Left colon (tissue), 2 donors: ENCODE data around the gene ATP2A3. TPM values are rescaled to one million over a fixed set of nuclear protein-coding genes. Genes with fewer than 3 reads are reported as not detected.

Experiments
- ATAC-seq: fragments of 200-7000 bp; cut with Tn5 transposase; one replicate; pipeline ENCODE4 v1.9.1; 2020; ENCODE audit warnings: mild to moderate bottlenecking, moderate library complexity
- DNase-seq, 2 donors: peaks; one replicate each; pipeline ENCODE4 v3.0.0-alpha.2; 2020
- intact Hi-C, 2 donors: fragments of 100-400 bp; cut with DNase I in 1 of 2; cut with micrococcal nuclease in 1 of 2; formaldehyde crosslinking; loops; one replicate each; pipeline versions ENCODE4 v1.11.2 to v1.14.0; 2022; cut with DNase I, micrococcal nuclease
- long read RNA-seq: library from polyadenylated mRNA; unstranded; transcript quantifications from one replicate; pipeline ENCODE4 v2.0.0, GENCODE V29; 2021
- total RNA-seq, 2 donors: library from RNA; stranded (reverse); fragmentation: NEBNext Ultra II Directional; extraction: Animal tissue kit (Norgen Biotek cat#: 25700); gene quantifications; one replicate each; pipeline ENCODE4 v1.2.1, GENCODE V29; 2021
- donor health status: DM: no; HTN: no; CAD: no.
- donor health status: DM: yes; HTN: yes; CAD: no.

Gene ATP2A3
- total RNA-seq, result 100 to 1,000 TPM; 276 to 300 TPM
- long read RNA-seq, full-length matches to known transcripts, result 6 of 164 reads
- long read RNA-seq, partial matches to known transcripts, result 106 of 164 reads
- long read RNA-seq, other reads (novel, unspliced or antisense), result 52 of 164 reads

GRCh38 chr17:3964203-3965117 is at the start of gene ATP2A3:
TSS of gene ATP2A3 (minus strand) at chr17:3964437. CDS start at chr17:3964291, 146 bp downstream.
- intact Hi-C loops, result no loop called here
- peak; percentile 48 for ATAC-seq
- peak; percentile 69 to 81 for DNase-seq

- intact Hi-C loops, result no loop called here
- ATAC-seq (no peak), DNase-seq (no peak)
Observed at GRCh38 chr17:4010754-4011153, 46.5 kb upstream of the ATP2A3 start.

DNA sequence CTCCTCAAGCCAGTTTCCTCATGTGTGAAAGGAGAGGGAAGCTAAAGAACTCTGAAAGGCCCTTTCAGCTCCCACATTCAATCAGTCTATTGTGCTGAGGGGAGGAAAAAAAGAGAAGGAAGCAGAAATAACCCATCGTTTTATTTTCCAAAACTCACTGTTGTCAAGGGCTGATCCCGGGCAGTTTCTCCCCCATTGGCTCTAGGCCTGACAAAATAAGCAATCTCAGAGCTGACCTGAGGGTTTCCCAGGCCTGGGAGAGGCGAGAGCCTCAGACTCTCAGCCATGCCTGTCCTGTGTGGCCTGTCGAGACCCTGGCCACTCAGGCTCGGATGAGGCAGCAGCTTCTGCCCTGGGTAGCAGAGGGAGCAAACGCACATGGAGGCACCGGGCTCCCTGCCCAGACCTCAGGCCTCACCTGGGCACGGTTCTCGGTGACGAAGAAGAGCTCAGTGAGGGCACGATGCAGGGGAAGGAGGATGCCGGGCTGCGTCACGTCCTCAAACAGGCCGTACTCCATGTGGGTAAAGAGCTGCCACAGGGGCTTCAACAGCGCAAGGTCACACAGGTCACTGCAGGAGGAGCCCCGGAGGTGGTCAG is 45.0 kb upstream of the ATP2A3 start:
- no peak for DNase-seq
- intact Hi-C loops, result loop anchor here in 1 of 2 donors (10.0 kb wide), 2 partner anchors 94 to 144 kb away; partner anchors contain the start of gene P2RX1
- ATAC-seq, result no peak

- ATAC-seq (no peak), DNase-seq (no peak)
- intact Hi-C loops, result loop anchor here in 1 of 2 donors (10.0 kb wide), 2 partner anchors 94 to 144 kb away; partner anchors contain the start of gene P2RX1
Observed at GRCh38 chr17:4008441-4009185, 44.4 kb upstream of the ATP2A3 start.

DNA sequence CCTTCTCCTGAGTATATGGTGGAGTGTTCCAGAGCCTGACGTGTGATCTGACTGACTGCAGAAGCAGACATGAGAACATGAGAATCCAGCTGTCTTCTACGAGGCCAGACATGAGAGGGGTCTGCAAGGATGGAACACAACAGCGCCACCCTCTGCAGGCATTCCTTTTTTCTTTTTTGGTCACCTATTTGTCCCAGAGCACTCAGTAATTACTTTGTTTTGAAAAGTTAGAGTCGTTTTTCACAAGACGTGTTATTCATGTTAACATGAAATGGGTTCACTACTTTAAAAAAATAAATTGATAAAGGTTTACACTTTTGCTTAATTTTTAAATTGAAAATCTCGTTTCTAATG is 43.8 kb upstream of the ATP2A3 start:
- intact Hi-C loops, result loop anchor here in 1 of 2 donors (10.0 kb wide), 2 partner anchors 93 to 143 kb away; partner anchors contain the start of gene P2RX1
- DNase-seq (no peak), ATAC-seq (no peak)

DNA sequence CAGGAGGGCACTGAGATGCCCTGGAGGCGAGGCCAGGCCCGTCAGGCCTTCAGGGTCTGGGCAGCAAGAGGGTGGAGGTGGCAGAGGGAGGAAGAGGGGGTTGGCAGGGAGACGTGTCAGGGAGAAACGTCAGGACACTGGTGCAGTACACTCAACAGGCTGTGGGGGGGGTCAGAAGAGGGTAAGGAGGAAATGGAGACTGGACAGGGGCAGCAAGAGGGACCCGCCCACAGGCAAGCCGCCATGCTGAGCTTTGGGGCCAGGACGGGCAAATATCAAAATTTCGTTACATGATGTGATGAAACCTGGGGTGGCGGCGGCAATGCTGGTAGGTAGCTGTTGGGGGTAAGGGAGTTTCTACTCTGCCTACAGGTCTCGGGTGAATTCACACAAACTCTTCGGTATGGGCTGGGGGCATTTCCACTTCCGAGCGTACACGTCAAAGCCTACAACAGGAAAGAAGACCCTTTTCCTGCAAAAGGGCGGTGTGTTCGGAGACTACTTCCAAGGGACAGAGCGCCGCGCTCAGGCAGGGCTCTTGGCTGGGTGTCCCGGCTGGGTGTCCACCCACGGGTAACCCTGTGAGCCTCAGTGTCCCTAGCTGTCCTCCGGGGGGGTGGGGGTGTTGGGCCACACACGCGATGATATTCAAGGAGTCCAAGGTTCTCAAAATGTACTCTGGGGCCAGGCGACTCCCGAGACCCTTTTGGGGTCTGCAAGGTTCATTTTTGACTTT is 43.3 kb upstream of the ATP2A3 start:
- DNase-seq (no peak), ATAC-seq (no peak)
- intact Hi-C loops, result loop anchor here in 1 of 2 donors (10.0 kb wide), 2 partner anchors 93 to 143 kb away; partner anchors contain the start of gene P2RX1

GRCh38 chr17:4006745-4007211 is 42.5 kb upstream of the ATP2A3 start:
- no peak for DNase-seq
- intact Hi-C loops, result loop anchor here in 1 of 2 donors (10.0 kb wide), 2 partner anchors 92 to 142 kb away; partner anchors contain the start of gene P2RX1
- ATAC-seq, result no peak

DNA sequence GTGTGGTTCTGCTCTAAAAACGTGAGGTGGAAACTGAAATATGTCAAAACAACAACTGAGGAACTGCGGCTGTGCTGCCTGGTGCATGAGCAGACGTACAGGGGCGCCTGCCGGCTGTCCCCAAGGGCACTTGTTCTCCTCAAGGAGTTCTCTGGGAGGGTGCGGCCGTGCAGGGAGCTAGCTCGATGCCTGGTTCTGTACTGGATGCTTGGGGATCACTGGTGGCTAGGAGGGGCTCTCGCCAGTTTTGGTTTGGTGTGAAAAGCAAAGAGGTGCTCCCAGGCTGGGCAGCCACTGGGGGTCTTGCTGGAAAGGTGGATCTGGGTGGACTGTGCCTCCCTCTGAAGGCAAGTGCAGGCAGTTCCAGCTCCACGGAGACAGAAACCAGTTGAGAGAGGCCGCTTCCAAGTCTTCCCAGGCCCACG is 41.9 kb upstream of the ATP2A3 start:
- intact Hi-C loops, result loop anchor here in 1 of 2 donors (10.0 kb wide), 2 partner anchors 91 to 141 kb away; partner anchors contain the start of gene P2RX1
- ATAC-seq (no peak), DNase-seq (no peak)

DNA sequence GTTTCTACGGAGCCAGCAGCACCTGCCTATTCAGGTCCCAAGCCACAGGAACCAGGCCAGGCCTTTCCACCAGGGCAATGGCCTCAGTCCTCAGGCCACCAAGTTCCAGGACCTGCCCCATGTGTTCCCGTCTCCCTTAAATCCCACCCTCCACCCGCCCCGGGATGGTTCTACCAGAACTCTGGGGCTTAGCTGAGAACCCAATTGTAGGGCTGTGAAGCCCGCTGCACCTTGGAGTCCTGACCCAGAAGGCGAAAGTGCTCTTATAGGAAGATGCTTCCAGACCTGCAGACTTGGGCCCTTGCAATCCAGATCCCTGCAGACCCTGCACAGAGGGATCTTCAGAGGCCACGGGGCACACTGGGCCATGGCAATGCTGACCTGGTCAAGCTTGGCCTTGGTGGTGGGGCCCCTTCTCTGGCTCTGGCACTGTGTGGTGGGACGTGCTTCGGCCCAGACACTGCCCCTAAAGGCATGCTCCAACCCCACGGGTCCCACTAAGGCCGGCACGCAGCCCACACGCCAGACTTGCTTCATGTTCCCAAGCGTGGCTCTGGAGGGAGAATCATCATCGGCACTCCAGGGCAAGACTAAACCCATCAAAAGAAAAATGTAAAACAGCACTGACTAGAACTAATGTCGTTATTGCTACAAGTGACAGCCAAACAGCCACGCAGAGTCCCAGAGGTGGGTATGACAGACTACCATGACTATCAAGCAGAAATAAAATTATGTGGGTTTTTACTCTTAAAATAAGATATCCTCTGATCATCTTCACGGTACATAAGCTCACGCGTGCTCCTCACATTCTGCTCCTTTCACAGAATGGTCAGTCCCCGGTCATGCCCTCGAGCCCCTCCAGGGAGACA is 41.3 kb upstream of the ATP2A3 start:
- no peak for DNase-seq

DNA sequence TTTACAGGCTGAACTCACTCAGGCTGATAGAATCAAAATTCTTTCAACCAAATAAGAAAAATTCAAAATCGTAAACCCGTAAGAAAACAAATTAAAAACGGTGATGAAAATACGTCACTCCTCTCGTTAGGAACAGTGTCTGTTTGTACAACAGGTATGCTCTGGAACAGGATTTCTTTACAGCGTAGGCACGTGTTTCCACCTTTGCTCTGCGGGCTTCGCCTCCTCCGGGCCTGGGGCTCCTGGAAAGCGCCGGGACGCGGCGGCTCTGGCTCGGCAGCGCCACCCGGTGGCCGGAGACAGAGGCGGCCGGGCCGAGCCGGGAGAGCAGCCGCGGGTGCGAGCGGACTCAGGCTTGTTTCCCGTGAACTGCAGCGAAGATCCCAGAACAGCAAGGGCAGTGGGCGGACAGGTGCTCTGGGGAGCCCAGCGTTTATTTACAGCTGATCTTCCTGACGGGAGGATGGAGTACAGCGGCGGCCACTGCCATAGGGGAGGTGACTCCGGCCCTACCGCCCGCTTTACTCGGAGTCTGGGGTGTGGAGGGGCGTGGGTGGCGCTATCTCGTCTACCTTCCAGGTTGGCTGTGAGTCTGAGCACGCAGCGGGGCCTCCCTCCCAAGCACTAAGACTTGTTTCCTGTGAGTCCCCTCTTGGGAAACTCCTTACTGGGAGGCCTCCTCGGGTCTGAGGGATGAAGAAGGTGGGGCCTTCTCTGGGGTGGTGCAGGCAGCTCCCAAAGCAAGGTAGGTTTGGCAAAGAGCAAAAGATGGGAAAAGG is 40.5 kb upstream of the ATP2A3 start:
- intact Hi-C loops, result loop anchor here in 1 of 2 donors (10.0 kb wide), 2 partner anchors 90 to 140 kb away; partner anchors contain the start of gene P2RX1
- DNase-seq, result peak; percentile 76 to 78
- ATAC-seq, result peak; percentile 70

More for the DNA sequence above, 41.3 kb upstream of the ATP2A3 start:
- intact Hi-C loops, result loop anchor here in 1 of 2 donors (10.0 kb wide), 2 partner anchors 91 to 141 kb away; partner anchors contain the start of gene P2RX1
- ATAC-seq, result no peak

DNA sequence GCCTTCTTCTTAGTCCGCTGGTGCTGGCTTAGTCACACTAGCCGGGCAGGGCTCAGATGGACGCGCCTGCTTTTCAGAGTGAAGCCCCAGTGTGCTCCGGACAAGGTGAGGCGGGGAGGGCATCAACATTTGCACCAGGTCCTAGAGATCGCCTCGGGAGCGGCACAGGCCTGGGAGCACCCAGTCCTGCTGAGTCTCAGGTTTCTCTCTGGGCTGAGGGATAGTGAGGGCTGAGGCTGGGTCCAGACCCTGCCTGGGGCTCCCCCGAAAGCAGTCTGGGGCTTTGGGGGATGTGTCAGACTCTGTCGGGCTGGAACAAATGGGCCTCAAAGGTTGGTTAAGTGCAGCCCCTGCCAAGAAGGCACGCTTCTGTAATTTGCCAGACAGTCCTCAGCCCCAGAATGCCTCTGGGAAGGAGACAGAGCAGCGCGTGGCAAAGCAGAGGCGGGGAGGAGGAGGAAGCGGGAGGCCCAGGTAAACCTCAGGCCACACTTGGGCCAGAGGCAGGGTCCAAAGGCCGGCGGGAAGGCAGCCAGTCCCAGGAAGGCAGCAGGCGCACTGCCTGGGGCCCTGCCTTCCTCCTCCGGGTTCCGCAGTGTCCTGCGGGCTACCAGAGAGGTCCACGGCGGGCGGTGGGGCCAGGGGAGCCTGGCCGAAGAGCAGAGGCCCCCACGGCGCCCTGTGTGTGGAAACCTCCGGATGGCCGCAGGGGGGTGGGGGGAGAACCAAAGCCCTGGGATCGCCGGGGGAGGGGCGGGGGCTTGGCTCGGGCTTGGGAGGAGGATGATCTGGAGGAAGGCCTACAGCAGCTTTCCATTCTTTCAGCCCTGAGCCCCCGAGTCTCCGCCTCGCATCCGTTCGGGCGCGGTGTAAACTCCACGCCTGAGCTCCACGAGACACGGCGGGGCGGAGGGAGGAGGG is 39.5 kb upstream of the ATP2A3 start:
- intact Hi-C loops, result loop anchor here in 1 of 2 donors (10.0 kb wide), 2 partner anchors 89 to 139 kb away; partner anchors contain the start of gene P2RX1
- ATAC-seq, result peak; percentile 84
- DNase-seq, result peak; percentile 83 to 89

- ATAC-seq, result no peak
Observed at GRCh38 chr17:4003131-4003500, 38.9 kb upstream of the ATP2A3 start.

DNA sequence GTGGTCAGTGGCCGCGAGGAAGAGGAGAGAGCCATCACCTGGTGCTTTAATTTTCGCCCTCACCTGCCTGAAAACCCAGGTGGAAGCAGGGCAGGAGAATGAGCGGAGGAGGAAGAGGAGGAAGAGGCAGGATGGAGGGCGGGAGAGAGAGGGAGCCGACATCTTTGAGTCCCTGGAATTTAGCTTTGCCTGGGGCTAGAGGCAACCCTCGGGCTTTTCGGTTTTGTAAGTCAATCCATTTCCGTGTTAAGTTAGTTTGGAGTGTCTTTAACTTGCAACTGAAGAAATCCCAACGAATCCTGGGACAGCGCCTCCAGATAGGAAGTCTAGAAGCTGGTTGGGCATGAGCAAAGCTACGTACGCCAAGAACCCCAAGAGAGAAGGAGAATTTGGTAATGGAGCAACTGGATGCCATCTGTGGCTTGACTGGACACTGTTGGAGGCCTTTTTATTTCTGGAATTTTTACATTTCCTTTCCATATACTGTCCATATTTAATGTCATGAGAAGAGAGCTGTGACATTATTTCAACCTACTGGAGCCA is 36.9 kb upstream of the ATP2A3 start:
- DNase-seq, result no peak
- ATAC-seq, result no peak
- intact Hi-C loops, result loop anchor here in 1 of 2 donors (10.0 kb wide), 2 partner anchors 86 to 136 kb away; partner anchors contain the start of gene P2RX1

More at GRCh38 chr17:4003131-4003500, 38.9 kb upstream of the ATP2A3 start:
- DNase-seq, result peak in 1 of 2 donors; percentile 30
- intact Hi-C loops, result loop anchor here in 1 of 2 donors (10.0 kb wide), 2 partner anchors 88 to 138 kb away; partner anchors contain the start of gene P2RX1

- ATAC-seq (no peak), DNase-seq (no peak)
- intact Hi-C loops, result no loop called here
Observed at GRCh38 chr17:3998436-3998835, 34.2 kb upstream of the ATP2A3 start.
